ENCODE measurements around the gene HSBP1L1.

The HSBP1L1 gene

DNA sequence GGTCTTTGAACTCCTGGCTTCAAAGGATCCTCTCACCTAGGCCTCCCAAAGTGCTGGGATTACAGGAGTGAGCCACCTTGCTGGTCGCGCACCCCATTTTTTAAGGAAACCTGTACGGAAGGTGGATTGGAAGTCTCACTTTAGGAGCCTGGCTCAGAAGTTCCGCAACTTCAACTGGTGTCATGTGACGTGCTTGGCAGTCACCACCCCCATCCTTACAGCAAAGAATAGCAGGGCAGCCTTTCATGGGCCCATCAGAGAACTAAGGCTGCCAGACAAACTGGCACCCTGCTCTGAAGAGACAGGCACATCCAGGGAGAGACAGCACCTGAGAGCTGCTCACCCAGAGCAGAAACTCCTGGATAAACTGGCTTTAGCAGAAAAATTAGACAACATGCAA, 9.7 kb upstream of the HSBP1L1 start:
- TF ChIP-seq, protein P1, sequence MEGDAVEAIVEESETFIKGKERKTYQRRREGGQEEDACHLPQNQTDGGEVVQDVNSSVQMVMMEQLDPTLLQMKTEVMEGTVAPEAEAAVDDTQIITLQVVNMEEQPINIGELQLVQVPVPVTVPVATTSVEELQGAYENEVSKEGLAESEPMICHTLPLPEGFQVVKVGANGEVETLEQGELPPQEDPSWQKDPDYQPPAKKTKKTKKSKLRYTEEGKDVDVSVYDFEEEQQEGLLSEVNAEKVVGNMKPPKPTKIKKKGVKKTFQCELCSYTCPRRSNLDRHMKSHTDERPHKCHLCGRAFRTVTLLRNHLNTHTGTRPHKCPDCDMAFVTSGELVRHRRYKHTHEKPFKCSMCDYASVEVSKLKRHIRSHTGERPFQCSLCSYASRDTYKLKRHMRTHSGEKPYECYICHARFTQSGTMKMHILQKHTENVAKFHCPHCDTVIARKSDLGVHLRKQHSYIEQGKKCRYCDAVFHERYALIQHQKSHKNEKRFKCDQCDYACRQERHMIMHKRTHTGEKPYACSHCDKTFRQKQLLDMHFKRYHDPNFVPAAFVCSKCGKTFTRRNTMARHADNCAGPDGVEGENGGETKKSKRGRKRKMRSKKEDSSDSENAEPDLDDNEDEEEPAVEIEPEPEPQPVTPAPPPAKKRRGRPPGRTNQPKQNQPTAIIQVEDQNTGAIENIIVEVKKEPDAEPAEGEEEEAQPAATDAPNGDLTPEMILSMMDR (IDR thresholded peaks at IDR 0.05): no peak

DNA sequence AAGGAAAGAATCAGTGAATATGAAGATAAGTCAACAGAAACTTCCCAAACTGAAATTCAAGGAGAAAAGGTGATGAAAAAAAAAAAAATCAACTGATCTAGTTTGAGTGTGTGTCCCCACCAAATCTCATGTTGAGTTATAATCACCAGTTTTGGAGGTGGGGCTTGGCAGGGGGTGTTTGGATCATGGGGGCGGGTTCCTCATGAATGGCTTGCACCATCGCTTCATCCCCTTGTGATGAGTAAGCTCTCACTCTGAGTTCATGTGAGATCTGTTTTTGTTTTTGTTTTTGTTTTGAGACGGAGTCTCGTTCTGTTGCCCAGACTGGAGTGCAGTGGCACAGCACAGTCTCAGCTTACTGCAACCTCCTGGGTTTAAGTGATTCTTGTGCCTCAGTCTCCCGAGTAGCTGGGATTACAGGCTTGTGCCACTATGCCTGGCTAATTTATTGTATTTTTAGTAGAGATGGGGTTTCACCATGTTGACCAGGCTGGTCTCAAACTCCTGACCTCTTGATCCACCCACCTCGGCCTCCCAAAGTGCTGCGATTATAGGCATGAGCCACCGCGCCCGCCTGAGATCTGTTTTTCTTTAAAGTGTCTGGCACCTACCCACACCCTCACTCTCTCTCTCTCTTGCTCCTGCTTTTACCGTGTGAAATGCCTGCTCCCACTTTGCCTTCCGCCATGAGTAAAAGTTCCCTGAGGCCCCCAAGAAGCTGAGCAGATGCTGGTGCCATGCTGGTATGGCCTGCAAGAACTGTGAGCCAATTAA, 9.0 kb upstream of the HSBP1L1 start:
- TF ChIP-seq, protein P1 (IDR thresholded peaks at IDR 0.05): no peak

DNA sequence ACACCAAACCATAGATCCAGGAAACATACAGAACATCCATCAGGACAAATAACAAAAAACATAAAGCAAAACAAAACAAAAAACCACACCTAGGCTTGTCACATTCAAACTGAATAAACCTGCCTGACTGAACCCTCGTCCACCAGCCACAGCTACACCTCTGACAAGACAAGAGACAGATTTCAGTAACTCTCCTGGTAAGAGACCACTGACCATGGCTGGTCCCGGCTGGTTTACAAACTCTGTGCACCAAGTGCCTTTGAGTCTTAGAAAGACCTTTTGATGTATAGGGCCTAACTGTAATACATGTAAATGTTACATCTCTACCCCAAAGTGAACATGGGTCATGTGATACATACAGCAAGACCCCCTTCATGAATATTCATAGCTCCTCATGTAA, 8.2 kb upstream of the HSBP1L1 start:
- TF ChIP-seq, protein P1 (IDR thresholded peaks at IDR 0.05): no peak

DNA sequence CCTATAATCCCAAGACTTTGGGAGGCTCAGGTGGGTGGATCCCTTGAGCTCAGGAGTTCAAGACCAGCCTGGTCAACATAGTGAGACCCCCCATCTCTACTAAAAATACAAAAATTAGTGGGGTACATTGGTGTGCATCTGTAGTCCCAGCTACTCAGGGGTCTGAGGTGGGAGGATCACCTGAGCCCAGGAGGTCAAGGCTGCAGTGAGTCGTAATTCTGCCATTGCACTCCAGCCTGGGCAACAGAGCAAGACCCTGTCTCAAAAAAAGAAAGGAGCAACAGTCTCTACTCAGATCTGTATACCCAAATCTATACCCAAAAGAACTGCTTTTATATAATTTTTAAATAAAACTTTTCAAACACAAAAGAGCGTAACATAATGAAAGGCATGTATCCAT, 5.5 kb upstream of the HSBP1L1 start:
- TF ChIP-seq, protein P1 (IDR thresholded peaks at IDR 0.05): no peak

DNA sequence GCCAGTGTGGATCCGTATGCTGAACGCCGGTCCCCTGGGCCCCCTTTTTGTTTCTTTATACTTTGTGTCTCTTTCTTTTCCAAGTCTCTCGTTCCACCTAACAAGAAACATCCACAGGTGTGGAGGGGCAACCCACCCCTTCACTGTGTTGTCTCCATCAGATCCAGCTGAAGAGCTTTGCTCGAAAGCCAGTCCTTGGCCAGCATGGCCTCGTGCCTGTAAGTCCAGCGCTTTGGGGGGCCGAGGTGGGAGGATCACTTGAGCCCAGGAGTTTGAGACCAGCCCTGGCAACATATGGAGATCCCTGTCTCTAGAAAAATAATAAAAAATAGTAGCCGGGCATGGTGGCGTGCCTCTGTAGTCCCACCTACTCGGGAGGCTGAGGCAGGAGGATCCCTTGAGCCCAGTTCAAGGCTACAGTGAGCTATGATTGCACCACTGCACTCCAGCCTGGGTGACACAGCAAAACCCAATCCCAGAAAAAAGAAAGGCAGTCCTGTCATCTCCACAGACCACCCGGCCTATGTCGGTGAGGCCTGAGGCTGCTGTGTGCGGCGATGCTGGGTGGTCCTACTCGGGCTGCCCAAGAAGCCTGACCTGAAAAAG, 3.4 kb upstream of the HSBP1L1 start:
- TF ChIP-seq, protein P1 (IDR thresholded peaks at IDR 0.05): no peak

DNA sequence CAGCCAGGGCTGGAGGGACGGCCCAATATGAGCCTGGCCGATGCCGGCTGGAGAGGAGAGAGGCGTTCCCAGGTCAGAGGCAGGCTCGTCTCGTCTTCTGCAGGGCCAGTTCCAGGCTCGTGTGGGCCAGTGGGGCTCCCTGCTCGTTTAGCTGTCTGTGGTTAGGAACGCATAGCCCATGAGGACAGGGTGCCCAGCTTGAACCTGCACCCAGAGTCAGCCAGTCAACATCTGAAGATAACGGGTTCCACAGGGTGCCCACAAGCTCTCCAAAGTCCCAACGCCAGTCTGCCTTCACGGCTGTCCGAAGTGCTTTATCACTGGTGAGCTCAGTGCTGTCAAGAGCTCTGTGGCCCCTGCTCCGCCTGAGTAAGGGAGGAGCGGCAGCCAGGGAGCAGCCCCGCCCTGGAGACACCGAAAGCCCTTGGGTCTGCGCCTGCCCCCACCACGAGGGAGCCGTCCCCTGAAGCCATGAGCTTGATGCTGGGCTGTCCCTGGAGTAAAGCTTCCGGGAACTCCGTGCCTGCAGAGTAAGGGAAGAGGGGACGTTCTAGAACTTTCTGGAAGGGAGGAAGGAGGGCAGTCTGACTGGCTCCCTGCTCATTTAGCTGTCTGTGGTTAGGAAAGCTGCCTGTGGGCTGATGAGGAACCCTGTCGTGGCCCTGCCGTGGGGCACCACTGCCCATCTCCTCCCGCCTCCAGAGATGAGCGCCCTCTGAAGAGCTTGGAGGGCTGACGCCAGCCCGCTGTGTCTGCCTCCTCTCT, 2.7 kb upstream of the HSBP1L1 start:
- TF ChIP-seq, protein P1 (IDR thresholded peaks at IDR 0.05): no peak

DNA sequence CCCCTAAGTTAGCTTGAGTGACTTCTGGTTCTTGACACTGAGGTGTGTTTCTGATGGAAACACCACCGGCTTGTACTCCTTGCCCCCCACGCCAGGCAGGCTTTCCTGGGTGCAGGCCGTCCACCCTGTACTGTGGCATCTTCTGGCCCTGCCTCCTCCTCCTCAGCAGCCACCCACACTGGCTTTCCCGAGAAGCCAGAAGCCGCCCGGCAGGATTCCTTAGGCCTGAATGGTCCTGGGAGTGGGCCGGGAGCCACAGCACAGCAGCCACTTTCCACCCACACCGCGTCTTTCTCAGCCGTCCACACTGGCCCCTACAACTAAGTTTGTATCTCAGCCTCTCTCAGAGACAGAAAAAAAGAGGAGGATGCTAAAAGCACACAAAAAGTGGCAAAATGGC, 2.1 kb upstream of the HSBP1L1 start:
- TF ChIP-seq, protein P1 (IDR thresholded peaks at IDR 0.05): no peak
